ENCODE data around the gene SPTLC3. TPM values are rescaled to one million over a fixed set of nuclear protein-coding genes. Genes with fewer than 3 reads are reported as not detected.

Gene SPTLC3
- total and polyA plus RNA-seq, 2 of the 13 experiments (the other 11 are each of a cell fraction or from before 2014, with no cell fraction given): 20.5 to 95.6 TPM

GRCh38 chr20:13089950-13090469 lies 81.2 kb downstream of the SPTLC3 start (continued):
- TF ChIP-seq, protein P1, sequence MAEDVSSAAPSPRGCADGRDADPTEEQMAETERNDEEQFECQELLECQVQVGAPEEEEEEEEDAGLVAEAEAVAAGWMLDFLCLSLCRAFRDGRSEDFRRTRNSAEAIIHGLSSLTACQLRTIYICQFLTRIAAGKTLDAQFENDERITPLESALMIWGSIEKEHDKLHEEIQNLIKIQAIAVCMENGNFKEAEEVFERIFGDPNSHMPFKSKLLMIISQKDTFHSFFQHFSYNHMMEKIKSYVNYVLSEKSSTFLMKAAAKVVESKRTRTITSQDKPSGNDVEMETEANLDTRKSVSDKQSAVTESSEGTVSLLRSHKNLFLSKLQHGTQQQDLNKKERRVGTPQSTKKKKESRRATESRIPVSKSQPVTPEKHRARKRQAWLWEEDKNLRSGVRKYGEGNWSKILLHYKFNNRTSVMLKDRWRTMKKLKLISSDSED (CRISPR knock-in tag; IDR thresholded peaks at IDR 0.05): no peak
- TF ChIP-seq NPAS2 (CRISPR knock-in tag; IDR thresholded peaks at IDR 0.05; ENCODE audit: borderline replicate concordance) (no peak), RBAK (CRISPR knock-in tag; IDR thresholded peaks at IDR 0.05) (no peak), SMARCC2 (IDR thresholded peaks at IDR 0.05) (peak; percentile 88; the same call in 1 of the 2 replicates), ZNF30 (CRISPR knock-in tag; IDR thresholded peaks at IDR 0.05) (no peak), STAT5B (CRISPR knock-in tag; IDR thresholded peaks at IDR 0.05) (no peak), ZBED4 (CRISPR knock-in tag; IDR thresholded peaks at IDR 0.05; ENCODE audit: borderline replicate concordance) (no peak), SIN3A (IDR thresholded peaks at IDR 0.05; ENCODE audit: borderline replicate concordance, low read depth, low read length) (no peak), E2F2 (CRISPR knock-in tag; IDR thresholded peaks at IDR 0.05; ENCODE audit: borderline replicate concordance) (no peak), ZNF121 (CRISPR knock-in tag; IDR thresholded peaks at IDR 0.05) (peak; percentile 69), KAT7 (CRISPR knock-in tag; IDR thresholded peaks at IDR 0.05; ENCODE audit: borderline replicate concordance) (peak; percentile 42; the same call in 1 of the 2 replicates), BCL6 (CRISPR knock-in tag; IDR thresholded peaks at IDR 0.05) (peak; percentile 90), SYNCRIP (IDR thresholded peaks at IDR 0.05; ENCODE audit: insufficient read depth, low read depth, low read length) (no peak), SATB2 (CRISPR knock-in tag; IDR thresholded peaks at IDR 0.05) (no peak), ZBTB2 (CRISPR knock-in tag; IDR thresholded peaks at IDR 0.05; ENCODE audit: low read depth) (no peak), TEAD2 (CRISPR knock-in tag; IDR thresholded peaks at IDR 0.05) (no peak), SMARCE1 (IDR thresholded peaks at IDR 0.05; ENCODE audit: borderline replicate concordance) (peak; percentile 74; the same call in 1 of the 2 replicates), CBX2 (IDR thresholded peaks at IDR 0.05; ENCODE audit: low read depth, low read length) (no peak), CBX2 (CRISPR knock-in tag; IDR thresholded peaks at IDR 0.05; ENCODE audit: low read depth) (no peak), FOXC1 (CRISPR knock-in tag; IDR thresholded peaks at IDR 0.05; ENCODE audit: borderline replicate concordance) (no peak), POLR2G (IDR thresholded peaks at IDR 0.05; ENCODE audit: low read depth, low read length) (no peak), KDM4B (CRISPR knock-in tag; IDR thresholded peaks at IDR 0.05) (peak; percentile 80; the same call in 1 of the 2 replicates), NFE2L2 (IDR thresholded peaks at IDR 0.05; ENCODE audit: low read length) (no peak), ZNF256 (CRISPR knock-in tag; conservative IDR thresholded peaks at IDR 0.05) (no peak), KDM3A (CRISPR knock-in tag; IDR thresholded peaks at IDR 0.05; ENCODE audit: low read depth) (peak; percentile 87)
